MM.1S (cell line): ENCODE measurements around the gene ULK4.

ENCODE experiments used
- EZH2 ChIP-seq: fragments of 300-600 bp; sonication (generic); optimal IDR thresholded peaks from 2 replicates; pipeline ENCODE3; 2017; ENCODE audit warnings: low read depth, mild to moderate bottlenecking, antibody characterized with exemption, low read length, mixed read lengths
- TF ChIP-seq, protein P1 (sequence below): fragments of 300-600 bp; sonication (generic); IDR thresholded peaks from 2 replicates; pipeline ENCODE4 v1.5.1; 2016; ENCODE audit warnings: antibody characterized with exemption, low read length, mixed read lengths

DNA sequence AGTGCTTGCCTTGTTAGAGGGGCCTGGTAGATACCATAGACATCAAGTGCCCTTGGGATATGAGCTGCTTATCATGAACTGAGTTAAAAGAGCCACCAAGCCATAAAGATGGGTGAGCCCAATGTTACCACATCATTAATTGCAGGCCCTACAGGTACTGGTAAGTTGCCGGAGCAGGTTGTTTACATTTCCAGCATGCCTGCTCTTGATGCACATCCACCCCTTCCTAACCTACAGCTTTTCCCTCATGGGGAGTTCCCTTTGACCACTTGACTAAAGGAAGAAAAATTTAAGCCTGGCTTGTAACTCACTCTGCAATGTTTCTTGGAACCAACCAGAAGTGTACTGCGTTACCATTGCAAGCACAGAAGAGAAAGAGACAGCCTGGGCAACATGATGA is 24.7 kb upstream of the ULK4 start:
- TF ChIP-seq, protein P1, sequence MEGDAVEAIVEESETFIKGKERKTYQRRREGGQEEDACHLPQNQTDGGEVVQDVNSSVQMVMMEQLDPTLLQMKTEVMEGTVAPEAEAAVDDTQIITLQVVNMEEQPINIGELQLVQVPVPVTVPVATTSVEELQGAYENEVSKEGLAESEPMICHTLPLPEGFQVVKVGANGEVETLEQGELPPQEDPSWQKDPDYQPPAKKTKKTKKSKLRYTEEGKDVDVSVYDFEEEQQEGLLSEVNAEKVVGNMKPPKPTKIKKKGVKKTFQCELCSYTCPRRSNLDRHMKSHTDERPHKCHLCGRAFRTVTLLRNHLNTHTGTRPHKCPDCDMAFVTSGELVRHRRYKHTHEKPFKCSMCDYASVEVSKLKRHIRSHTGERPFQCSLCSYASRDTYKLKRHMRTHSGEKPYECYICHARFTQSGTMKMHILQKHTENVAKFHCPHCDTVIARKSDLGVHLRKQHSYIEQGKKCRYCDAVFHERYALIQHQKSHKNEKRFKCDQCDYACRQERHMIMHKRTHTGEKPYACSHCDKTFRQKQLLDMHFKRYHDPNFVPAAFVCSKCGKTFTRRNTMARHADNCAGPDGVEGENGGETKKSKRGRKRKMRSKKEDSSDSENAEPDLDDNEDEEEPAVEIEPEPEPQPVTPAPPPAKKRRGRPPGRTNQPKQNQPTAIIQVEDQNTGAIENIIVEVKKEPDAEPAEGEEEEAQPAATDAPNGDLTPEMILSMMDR = no peak
- TF ChIP-seq EZH2 = no peak
